SK-N-MC (cell line): ENCODE results near the gene NDUFA1.

Source experiments
- EZH2 ChIP-seq: fragments of 200-600 bp; sonication (generic); IDR thresholded peaks from one replicate; pipeline ENCODE4 v1.6.1; 2017; ENCODE audit warnings: antibody characterized with exemption
- POLR2AphosphoS5 ChIP-seq: IDR thresholded peaks from 2 replicates; pipeline ENCODE4 v1.6.1; 2012; ENCODE audit warnings: mild to moderate bottlenecking, low read depth, low read length, borderline replicate concordance

DNA sequence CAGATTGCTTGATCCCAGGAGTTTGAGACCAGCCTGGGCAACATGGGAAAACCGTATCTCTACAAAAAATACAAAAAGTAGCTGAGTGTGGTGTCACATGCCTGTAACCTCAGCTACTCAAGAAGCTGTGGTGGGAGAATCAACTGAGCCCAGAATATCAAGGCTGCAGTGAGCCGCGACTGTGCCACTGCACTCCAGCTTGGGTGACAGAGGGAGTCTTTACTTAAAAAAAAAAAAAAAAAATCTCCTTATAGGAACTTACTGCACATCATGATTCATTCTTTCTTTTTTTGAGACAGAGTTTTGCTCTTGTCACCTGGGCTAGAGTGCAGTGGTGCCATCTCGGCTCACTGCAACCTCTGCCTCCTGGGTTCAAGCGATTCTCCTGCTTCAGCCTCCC is 43.2 kb upstream of the NDUFA1 start:
- no peak for TF ChIP-seq EZH2
- no peak for TF ChIP-seq POLR2AphosphoS5
